Skeletal muscle tissue (tissue), 4 donors: ENCODE data around the gene SYNE1. TPM values are rescaled to one million over a fixed set of nuclear protein-coding genes. Genes with fewer than 3 reads are reported as not detected.

Experiments used
- H3K27ac ChIP-seq: one replicate; pipeline ENCODE4 v1.7.0; 2013; ENCODE audit warnings: mild to moderate bottlenecking, low read depth, low read length, inconsistent platforms
- H3K27me3 ChIP-seq, 3 donors: one replicate each; pipeline ENCODE4 v1.7.0; 2013; ENCODE audit warnings: low read length in 3 of 3; ENCODE audit not compliant: control insufficient read depth in 3 of 3, insufficient read depth in 3 of 3
- H3K36me3 ChIP-seq, 3 donors: one replicate each; pipeline ENCODE4 v1.7.0; 2013; ENCODE audit warnings: low read length in 3 of 3; ENCODE audit not compliant: control insufficient read depth in 3 of 3, insufficient read depth in 3 of 3
- H3K4me1 ChIP-seq, 3 donors: one replicate each; pipeline ENCODE4 v1.7.0; 2013; ENCODE audit warnings: low read length in 3 of 3, mild to moderate bottlenecking in 3 of 3; ENCODE audit not compliant: control insufficient read depth in 3 of 3, insufficient read depth in 3 of 3
- H3K4me3 ChIP-seq, 3 donors: one replicate each; pipeline ENCODE4 v1.7.0; 2013; ENCODE audit warnings: low read length in 3 of 3
- H3K9ac ChIP-seq, 3 donors: one replicate each; pipeline ENCODE4 v1.7.0; 2013; ENCODE audit warnings: low read length in 3 of 3, mild to moderate bottlenecking in 3 of 3, moderate library complexity in 2 of 3, low read depth in 1 of 3
- H3K9me3 ChIP-seq, 3 donors: one replicate each; pipeline ENCODE4 v1.7.0; 2013; ENCODE audit warnings: low read length in 3 of 3; ENCODE audit not compliant: control insufficient read depth in 3 of 3
- total RNA-seq: library from RNA; depleted of rRNA; stranded (reverse); fragments of >200 nt; gene quantifications from one replicate; pipeline ENCODE4 v1.2.3, GENCODE V29; 2014
- donor health status: Osteomylitis.

The SYNE1 gene
- total RNA-seq, 1 donor from 2014 or later = 195 TPM

DNA sequence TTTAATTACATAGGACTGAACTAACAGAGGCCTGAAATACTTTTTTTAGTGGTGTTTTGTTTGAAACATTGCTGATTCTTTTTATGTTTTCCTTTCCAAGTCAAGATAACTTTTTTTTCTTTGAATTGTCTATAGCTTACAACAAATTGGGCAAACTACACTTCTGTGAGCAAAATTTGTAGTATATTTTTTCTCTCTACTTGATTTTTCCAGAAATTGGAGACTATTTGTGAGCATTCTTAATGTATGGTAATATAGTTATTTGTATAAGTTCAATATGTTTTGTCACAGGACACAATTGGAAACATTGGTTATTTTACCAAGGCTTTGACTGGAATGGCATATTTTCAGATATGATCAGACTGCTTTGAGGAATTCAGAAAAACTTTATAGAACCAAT is 216.5 kb downstream of the SYNE1 start:
- no peaks in the 10 kb centered on the region for H3K36me3 ChIP-seq
- H3K27ac ChIP-seq = no peak overlapping the region
- H3K27me3 ChIP-seq = no peaks in the 10 kb centered on the region
- H3K9ac ChIP-seq = no peak overlapping the region
- no peaks in the 10 kb centered on the region for H3K9me3 ChIP-seq
- no peak overlapping the region for H3K4me3 ChIP-seq
- peaks cover 0 to 7% (median 3%) of the 10 kb centered on the region in 3 donors for H3K4me1 ChIP-seq

DNA sequence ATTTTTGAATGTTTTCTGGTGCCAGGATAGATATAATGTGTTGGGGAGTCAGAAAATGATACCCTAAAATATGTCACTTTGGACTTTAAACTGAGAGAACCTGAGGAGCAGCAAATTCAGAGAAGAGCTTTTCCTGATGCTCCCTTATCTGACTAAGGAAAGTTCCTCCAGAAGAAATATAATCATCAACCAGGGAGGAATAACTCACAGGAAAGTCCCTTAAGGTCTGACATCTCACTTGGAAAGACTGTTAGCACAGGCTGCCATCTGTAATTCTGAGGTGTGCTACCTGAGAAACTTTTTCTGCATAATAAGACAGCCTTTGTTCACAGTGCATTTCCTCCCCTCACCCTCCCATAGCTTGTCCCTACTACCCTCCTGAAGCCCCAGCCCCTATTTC is 218.6 kb downstream of the SYNE1 start:
- H3K27me3 ChIP-seq = no peaks in the 10 kb centered on the region
- H3K4me3 ChIP-seq = no peak overlapping the region
- no peaks in the 10 kb centered on the region for H3K9me3 ChIP-seq
- H3K27ac ChIP-seq = no peak overlapping the region
- H3K4me1 ChIP-seq = peaks cover 0 to 7% (median 3%) of the 10 kb centered on the region in 3 donors
- H3K9ac ChIP-seq = no peak overlapping the region
- H3K36me3 ChIP-seq = no peaks in the 10 kb centered on the region

DNA sequence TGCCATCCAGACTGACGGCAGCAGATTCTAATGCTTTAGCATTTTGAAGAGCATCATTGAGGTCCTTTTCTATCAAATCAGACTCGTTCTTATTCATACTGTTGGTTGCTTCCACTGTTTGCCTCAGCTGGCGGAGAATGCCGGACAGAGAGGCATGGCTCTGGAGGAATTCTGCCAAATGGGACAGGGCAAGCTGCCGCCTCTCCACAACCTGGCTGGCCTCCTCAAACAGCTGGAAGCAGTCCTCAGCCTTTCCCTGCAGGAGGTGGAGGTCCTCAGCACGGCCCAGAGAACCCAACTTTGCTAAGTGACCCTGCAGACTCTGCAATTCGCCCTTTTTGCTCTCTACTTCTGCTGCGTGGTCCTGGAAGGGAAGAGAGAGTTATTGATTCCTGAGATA is 220.5 kb downstream of the SYNE1 start:
- H3K36me3 ChIP-seq = no peaks in the 10 kb centered on the region
- H3K4me3 ChIP-seq = no peak overlapping the region

DNA sequence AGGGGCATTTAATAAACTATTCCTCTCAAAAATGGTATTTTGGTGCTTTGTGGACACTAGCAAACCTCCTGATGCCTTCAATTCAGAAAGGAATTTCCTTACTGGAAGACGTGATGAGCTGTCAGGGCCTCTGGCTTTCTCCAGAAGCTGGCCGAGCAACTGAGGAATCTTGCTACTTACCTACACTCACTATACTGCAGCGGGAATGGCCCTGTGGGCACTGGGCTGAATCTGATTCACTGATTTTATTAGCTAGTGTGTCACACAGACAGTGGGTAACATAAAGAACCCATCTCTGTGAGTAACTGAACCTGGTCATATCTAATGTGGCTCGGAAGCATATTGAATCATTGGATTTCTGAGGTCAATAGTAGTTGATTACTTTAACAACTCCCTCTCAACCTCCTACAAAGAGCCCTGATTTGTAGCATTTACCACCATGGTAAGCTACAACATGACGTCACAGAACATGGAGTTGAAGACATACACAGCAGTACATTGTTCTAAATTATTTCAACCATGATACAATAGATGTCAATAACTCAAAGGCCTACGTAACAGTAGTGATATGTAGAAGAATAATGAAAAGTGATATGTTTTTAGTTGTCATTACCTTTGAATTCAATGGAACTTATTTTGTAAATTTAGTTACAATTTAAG is 232.1 kb downstream of the SYNE1 start:
- no peak overlapping the region for H3K4me3 ChIP-seq
- H3K27ac ChIP-seq = no peak overlapping the region
- H3K9ac ChIP-seq = no peak overlapping the region
- no peaks in the 10 kb centered on the region for H3K9me3 ChIP-seq
- H3K27me3 ChIP-seq = no peaks in the 10 kb centered on the region
- no peaks in the 10 kb centered on the region for H3K4me1 ChIP-seq
- no peaks in the 10 kb centered on the region for H3K36me3 ChIP-seq

More for the DNA sequence above, 220.5 kb downstream of the SYNE1 start:
- Histone ChIP-seq H3K9ac (no peak overlapping the region), H3K4me1 (peaks cover 0 to 7% (median 3%) of the 10 kb centered on the region in 3 donors), H3K9me3 (no peaks in the 10 kb centered on the region), H3K27me3 (no peaks in the 10 kb centered on the region), H3K27ac (no peak overlapping the region)

DNA sequence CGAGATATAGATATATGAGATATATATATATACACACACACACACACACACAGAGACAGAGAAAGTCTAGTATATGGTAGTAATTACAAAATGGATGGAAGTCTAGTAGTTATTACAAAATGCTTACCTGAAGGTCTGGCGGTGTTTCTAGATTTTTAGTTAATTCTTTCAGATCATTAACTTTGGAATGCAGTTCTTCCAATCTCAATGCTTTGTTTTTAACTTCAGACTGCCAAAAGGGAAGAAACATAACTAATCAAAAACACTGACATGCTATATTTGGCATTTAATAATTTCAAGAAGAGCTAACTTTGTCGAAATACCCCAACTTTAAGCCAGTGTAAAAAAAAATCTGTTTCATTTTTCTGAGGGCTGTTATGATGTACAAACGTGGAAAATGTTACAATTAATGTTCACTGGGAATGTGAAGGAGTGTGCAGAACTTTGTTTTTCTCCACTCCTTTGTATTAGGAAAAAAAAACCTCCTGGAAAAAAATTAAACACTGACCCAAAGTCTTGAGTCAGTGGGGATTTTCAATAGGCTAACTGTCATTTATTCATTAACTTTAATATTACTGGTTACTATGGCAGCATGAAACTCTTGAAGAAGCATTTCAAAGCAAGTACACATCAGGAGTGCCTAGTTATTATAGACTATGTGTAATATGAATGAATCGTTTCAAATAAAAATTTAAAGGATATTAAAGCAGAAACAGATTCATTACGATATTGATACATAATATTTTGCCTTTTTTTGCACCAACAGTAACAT is 232.9 kb downstream of the SYNE1 start:
- H3K9me3 ChIP-seq = no peaks in the 10 kb centered on the region
- no peak overlapping the region for H3K9ac ChIP-seq
- peaks cover 0 to 2% (median 0%) of the 10 kb centered on the region in 3 donors for H3K4me1 ChIP-seq
- no peak overlapping the region for H3K4me3 ChIP-seq
- no peaks in the 10 kb centered on the region for H3K27me3 ChIP-seq
- H3K36me3 ChIP-seq = no peaks in the 10 kb centered on the region
- H3K27ac ChIP-seq = no peak overlapping the region

DNA sequence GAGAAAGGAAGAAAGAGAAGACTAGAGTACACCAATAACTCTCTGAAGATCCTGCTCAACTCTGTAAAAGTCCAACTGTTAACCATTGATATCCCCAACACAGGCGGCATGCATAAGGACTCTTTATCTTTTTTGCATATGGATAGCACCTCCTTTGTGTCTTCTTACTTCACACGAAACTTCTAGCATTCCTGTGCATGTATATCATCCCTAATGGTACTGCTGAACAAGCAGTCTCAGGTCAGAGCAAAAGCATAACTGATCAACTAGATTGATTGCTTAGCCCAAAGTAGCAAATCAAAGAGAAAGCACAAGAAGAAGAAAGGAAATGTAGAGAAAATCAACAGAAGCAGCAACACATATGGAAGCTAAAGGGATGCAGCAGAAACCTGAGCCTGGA is 234.4 kb downstream of the SYNE1 start:
- Histone ChIP-seq H3K27me3 (no peaks in the 10 kb centered on the region), H3K9me3 (no peaks in the 10 kb centered on the region), H3K4me3 (no peak overlapping the region), H3K4me1 (peaks cover 0 to 6% (median 2%) of the 10 kb centered on the region in 3 donors), H3K27ac (no peak overlapping the region), H3K36me3 (no peaks in the 10 kb centered on the region), H3K9ac (no peak overlapping the region)

DNA sequence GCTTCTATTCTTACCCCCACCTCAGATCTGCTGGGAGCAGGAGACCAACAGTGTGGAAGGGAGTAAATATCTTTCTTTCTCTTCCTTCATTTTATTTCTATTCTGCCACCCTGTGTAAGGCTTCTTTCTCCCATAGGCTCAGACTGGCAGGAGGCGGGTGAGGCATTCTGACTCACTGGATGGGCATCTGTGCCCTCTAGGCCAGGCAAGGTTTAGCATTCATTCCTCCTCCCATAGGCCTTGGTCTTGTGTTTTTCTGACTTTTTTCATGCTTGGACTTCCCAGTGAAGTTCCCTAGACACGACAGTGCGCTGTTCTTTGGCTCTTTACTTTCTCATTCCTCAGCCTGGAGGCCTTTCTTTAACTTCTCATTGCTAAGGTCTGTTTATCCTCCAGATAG is 235.2 kb downstream of the SYNE1 start:
- peaks cover 0 to 6% (median 2%) of the 10 kb centered on the region in 3 donors for H3K4me1 ChIP-seq
- H3K27me3 ChIP-seq = no peaks in the 10 kb centered on the region
- H3K27ac ChIP-seq = no peak overlapping the region
- no peak overlapping the region for H3K4me3 ChIP-seq
- H3K36me3 ChIP-seq = no peaks in the 10 kb centered on the region
- H3K9ac ChIP-seq = no peak overlapping the region
- no peaks in the 10 kb centered on the region for H3K9me3 ChIP-seq

DNA sequence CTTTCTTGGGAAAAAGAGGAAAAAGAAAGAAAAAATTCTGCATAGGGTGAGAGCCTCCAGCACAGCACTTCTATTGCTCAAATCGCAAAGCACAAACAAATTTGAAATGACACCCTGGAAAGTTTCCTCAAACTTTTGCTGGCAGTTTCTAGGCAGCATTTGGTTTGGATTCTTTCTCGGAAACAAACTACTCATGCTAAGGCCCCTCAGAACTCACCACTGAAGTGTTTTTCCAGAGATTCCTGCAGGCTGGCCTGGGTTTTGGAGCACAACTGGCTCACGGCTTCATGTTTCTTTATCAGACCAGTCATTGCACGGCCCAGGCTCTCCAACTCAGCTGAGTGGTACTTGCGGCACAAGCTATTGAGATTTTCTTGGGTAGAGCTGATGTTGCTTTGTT is 237.8 kb downstream of the SYNE1 start:
- Histone ChIP-seq H3K27ac (no peak overlapping the region), H3K4me3 (no peak overlapping the region), H3K9me3 (no peaks in the 10 kb centered on the region), H3K27me3 (no peaks in the 10 kb centered on the region), H3K9ac (no peak overlapping the region), H3K36me3 (no peaks in the 10 kb centered on the region), H3K4me1 (peaks cover 0 to 6% (median 2%) of the 10 kb centered on the region in 3 donors)

DNA sequence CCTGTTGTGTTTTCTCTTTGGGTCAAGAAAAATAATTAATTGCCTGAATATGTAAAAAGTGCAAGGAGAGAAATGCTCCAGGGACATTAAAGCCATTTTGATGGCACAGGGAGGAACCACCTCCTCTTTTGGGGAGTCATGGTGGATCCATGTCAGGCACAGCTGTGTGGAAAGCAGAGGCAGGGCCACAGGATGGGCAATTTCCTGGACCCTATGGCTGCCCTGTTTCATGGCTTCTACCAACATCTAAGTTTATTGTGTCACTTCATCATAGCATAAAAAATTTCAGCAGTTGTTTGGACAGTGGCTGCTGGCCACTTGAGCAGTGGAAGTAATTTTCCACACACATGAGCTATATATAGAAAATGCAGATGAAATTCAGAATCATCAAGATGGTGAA is 238.2 kb downstream of the SYNE1 start:
- Histone ChIP-seq H3K9ac (no peak overlapping the region), H3K27ac (no peak overlapping the region), H3K36me3 (no peaks in the 10 kb centered on the region), H3K27me3 (no peaks in the 10 kb centered on the region), H3K4me1 (peaks cover 0 to 6% (median 2%) of the 10 kb centered on the region in 3 donors), H3K4me3 (no peak overlapping the region), H3K9me3 (no peaks in the 10 kb centered on the region)

DNA sequence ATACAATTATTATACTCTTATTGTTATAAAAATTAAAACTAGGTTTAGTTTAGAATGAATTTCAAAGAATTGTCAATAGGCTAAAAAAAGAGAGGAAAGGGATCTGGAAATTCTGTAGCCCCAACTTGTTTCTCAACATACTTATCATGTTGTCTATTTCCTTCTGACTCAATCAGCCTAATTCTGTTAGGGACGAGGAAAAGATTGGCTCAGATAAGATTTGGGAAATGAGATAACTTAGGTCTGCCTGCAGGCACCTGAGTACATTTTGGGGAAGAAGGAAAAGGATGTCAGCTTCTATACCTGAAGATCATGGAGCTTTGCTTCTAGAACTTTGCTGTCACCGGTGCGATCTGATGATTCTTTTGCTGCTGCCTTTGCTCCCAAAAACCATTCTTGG is 238.8 kb downstream of the SYNE1 start:
- no peak overlapping the region for H3K9ac ChIP-seq

More for the DNA sequence above, 238.8 kb downstream of the SYNE1 start:
- Histone ChIP-seq H3K36me3 (no peaks in the 10 kb centered on the region), H3K4me3 (no peak overlapping the region), H3K27ac (no peak overlapping the region), H3K9me3 (no peaks in the 10 kb centered on the region), H3K4me1 (peaks cover 0 to 6% (median 2%) of the 10 kb centered on the region in 3 donors), H3K27me3 (no peaks in the 10 kb centered on the region)
